Liver (tissue), 9 donors: ENCODE data around the gene TTYH3. TPM values are rescaled to one million over a fixed set of nuclear protein-coding genes. Genes with fewer than 3 reads are reported as not detected.

Experiments used
- DNase-seq: peaks from one replicate; pipeline ENCODE4 v3.0.0-alpha.2; 2017; ENCODE audit warnings: low spot score
- H3K27ac ChIP-seq, 2 donors: one replicate each; pipeline ENCODE4 v1.7.0; 2013; ENCODE audit warnings: inconsistent platforms in 2 of 2, low read length in 2 of 2, control low read depth in 1 of 2, low read depth in 1 of 2, mild to moderate bottlenecking in 1 of 2
- H3K27me3 ChIP-seq, 4 donors: one replicate each; pipeline versions ENCODE4 v1.6.1 to v1.7.0; 2013; ENCODE audit warnings: low read length in 3 of 4, inconsistent platforms in 1 of 4, mild to moderate bottlenecking in 1 of 4, moderate library complexity in 1 of 4; ENCODE audit not compliant: control insufficient read depth in 4 of 4, insufficient read depth in 4 of 4
- H3K36me3 ChIP-seq, 4 donors: one replicate each; pipeline versions ENCODE4 v1.6.1 to v1.7.0; 2013; ENCODE audit warnings: low read length in 3 of 4, mild to moderate bottlenecking in 3 of 4, low read depth in 1 of 4, moderate library complexity in 1 of 4; ENCODE audit not compliant: control insufficient read depth in 4 of 4, insufficient read depth in 3 of 4
- H3K4me1 ChIP-seq, 4 donors: one replicate each; pipeline versions ENCODE4 v1.6.1 to v1.7.0; 2013; ENCODE audit warnings: low read length in 3 of 4, mild to moderate bottlenecking in 3 of 4, moderate library complexity in 1 of 4; ENCODE audit not compliant: control insufficient read depth in 4 of 4, insufficient read depth in 4 of 4
- H3K4me3 ChIP-seq, 3 donors: one replicate each; pipeline versions ENCODE4 v1.6.1 to v1.7.0; 2013; ENCODE audit warnings: low read length in 3 of 3, control low read depth in 1 of 3, low read depth in 1 of 3, mild to moderate bottlenecking in 1 of 3
- H3K9ac ChIP-seq, 2 donors: one replicate each; pipeline ENCODE4 v1.7.0; 2013; ENCODE audit warnings: low read length in 2 of 2, mild to moderate bottlenecking in 2 of 2, moderate library complexity in 2 of 2, control low read depth in 1 of 2, low read depth in 1 of 2
- H3K9me3 ChIP-seq, 4 donors: one replicate each; pipeline versions ENCODE4 v1.6.1 to v1.7.0; 2013; ENCODE audit warnings: low read length in 3 of 4; ENCODE audit not compliant: control insufficient read depth in 4 of 4
- EGR1 ChIP-seq, 2 donors: IDR thresholded peaks; 2 replicates each; pipeline ENCODE4 v1.6.1; 2016 to 2018; ENCODE audit warnings: antibody characterized with exemption in 2 of 2, low read depth in 2 of 2
- FOXA1 ChIP-seq: IDR thresholded peaks from 2 replicates; pipeline ENCODE4 v1.6.1; 2016; ENCODE audit warnings: antibody characterized with exemption
- FOXA2 ChIP-seq: IDR thresholded peaks from 2 replicates; pipeline ENCODE4 v1.6.1; 2016; ENCODE audit warnings: antibody characterized with exemption
- GABPA ChIP-seq, 2 donors: IDR thresholded peaks in 1 of 2; conservative IDR thresholded peaks in 1 of 2; 2 replicates each; pipeline ENCODE4 v1.6.1; 2016; ENCODE audit warnings: antibody characterized with exemption in 2 of 2, mild to moderate bottlenecking in 1 of 2, moderate library complexity in 1 of 2
- HNF4A ChIP-seq, 2 donors: conservative IDR thresholded peaks; 2 replicates each; pipeline ENCODE4 v1.6.1; 2016; ENCODE audit warnings: antibody characterized with exemption in 2 of 2, mild to moderate bottlenecking in 2 of 2
- HNF4G ChIP-seq: IDR thresholded peaks from 2 replicates; pipeline ENCODE4 v1.6.1; 2016; ENCODE audit warnings: antibody characterized with exemption
- JUND ChIP-seq, 2 donors: IDR thresholded peaks; 2 replicates each; pipeline ENCODE4 v1.6.1; 2016; ENCODE audit warnings: antibody characterized with exemption in 2 of 2
- NR2F2 ChIP-seq: IDR thresholded peaks from 2 replicates; pipeline ENCODE4 v1.6.1; 2016; ENCODE audit warnings: antibody characterized with exemption
- RAD21 ChIP-seq, 2 donors: IDR thresholded peaks; 2 replicates each; pipeline ENCODE4 v1.6.1; 2016; ENCODE audit warnings: antibody characterized with exemption in 2 of 2, mild to moderate bottlenecking in 2 of 2
- RXRA ChIP-seq, 2 donors: IDR thresholded peaks; 2 replicates each; pipeline ENCODE4 v1.6.1; 2017 to 2018; ENCODE audit warnings: antibody characterized with exemption in 2 of 2, mild to moderate bottlenecking in 1 of 2
- SP1 ChIP-seq: IDR thresholded peaks from 2 replicates; pipeline ENCODE4 v1.6.1; 2018; ENCODE audit warnings: antibody characterized with exemption, mild to moderate bottlenecking
- TAF1 ChIP-seq: conservative IDR thresholded peaks from 2 replicates; pipeline ENCODE4 v1.6.1; 2016; ENCODE audit warnings: antibody characterized with exemption, mild to moderate bottlenecking
- YY1 ChIP-seq: IDR thresholded peaks from 2 replicates; pipeline ENCODE4 v1.6.1; 2016; ENCODE audit warnings: antibody characterized with exemption, mild to moderate bottlenecking
- WGBS: extraction: QIAGEN DNeasy Blood & Tissue Kit; methylation state at CpG from one replicate; pipeline ENCODE4 v1.1.7; 2013; 5-methylcytosine and 5-hydroxymethylcytosine counted together
- polyA plus RNA-seq, 2 donors: library from polyadenylated mRNA; stranded (reverse) in 1 of 2; unstranded in 1 of 2; fragments of 200-250 nt in 1 of 2; fragments of >200 nt in 1 of 2; fragmentation: Nextera tagmentation in 1 of 2; extraction: Ambion mirVana in 1 of 2; gene quantifications; one replicate each; pipeline versions ENCODE4 v1.2.1 to v1.2.3, GENCODE V29; 2013 to 2015
- total RNA-seq, 2 donors: library from RNA; depleted of rRNA; stranded (reverse); fragments of >200 nt; gene quantifications; one replicate each; pipeline ENCODE4 v1.2.3, GENCODE V29; 2014
- TF ChIP-seq, protein P1 (sequence below): IDR thresholded peaks from 2 replicates; pipeline ENCODE4 v1.6.1; 2016; ENCODE audit warnings: antibody characterized with exemption
- TF ChIP-seq, protein P2 (sequence below): IDR thresholded peaks from 2 replicates; pipeline ENCODE4 v1.6.1; 2016; ENCODE audit warnings: antibody characterized with exemption, mild to moderate bottlenecking
- TF ChIP-seq, protein P3 (sequence below): fragments of 150-350 bp; IDR thresholded peaks from 2 replicates; pipeline ENCODE4 v1.5.1; 2017; ENCODE audit warnings: improper control_type of control experiment, low read depth, low read length; ENCODE audit not compliant: missing input control
- TF ChIP-seq, protein P4 (sequence below): IDR thresholded peaks from 2 replicates; pipeline ENCODE4 v1.6.1; 2016; ENCODE audit warnings: antibody characterized with exemption
- TF ChIP-seq, protein P5 (sequence below): IDR thresholded peaks from 2 replicates; pipeline ENCODE4 v1.6.1; 2016; ENCODE audit warnings: antibody characterized with exemption
- donor health status: healthy.
- donor health status: healthy.
- donor health status: healthy.
- donor health status: healthy.
- donor health status: healthy.

Gene TTYH3
- total and polyA plus RNA-seq, 4 donors: 8.2 to 19.6 (median 17.4) TPM

DNA sequence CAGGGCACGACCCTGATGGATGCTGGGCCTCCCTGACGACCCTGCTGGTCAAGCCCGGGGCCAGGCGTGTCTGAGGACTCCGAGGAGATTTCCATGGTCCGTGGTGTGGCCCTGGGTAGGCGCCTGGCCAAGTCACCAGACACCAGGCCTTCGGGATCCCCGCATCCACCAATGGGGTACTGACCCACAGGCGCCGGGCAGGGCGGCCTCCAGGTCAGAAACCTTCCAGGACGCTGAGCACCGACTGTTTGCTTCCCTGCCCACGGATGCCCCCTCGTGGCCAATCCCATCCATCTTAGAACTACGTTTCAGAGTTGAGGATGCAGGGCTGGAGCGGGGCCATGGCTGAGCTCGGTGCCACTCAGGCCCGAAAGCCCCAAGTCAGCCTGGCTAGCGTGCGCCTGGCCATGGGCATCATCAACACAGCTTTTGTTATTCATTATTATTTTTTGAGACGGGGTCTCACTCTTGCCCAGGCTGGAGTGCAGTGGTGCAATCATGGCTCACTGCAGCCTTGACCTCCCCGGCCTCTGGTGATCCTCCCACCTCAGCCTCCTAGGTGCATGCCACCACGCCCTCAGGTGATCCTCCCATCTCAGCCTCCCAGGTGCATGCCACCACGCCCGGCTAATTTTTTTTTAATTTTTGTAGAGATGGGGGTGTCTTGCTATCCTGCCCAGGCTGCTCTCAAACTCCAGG is 49.2 kb downstream of the TTYH3 start:
- 25% methylated on average over 27 of the region's 27 CpGs for WGBS

More for the DNA sequence above, 49.2 kb downstream of the TTYH3 start:
- Histone ChIP-seq H3K27me3 (peaks cover 0 to 2% (median 0%) of the 10 kb centered on the region in 4 donors), H3K27ac (no peak overlapping the region), H3K4me1 (peaks cover 0 to 3% (median 1%) of the 10 kb centered on the region in 4 donors), H3K4me3 (no peak overlapping the region), H3K9me3 (no peaks in the 10 kb centered on the region), H3K36me3 (no peaks in the 10 kb centered on the region), H3K9ac (no peak overlapping the region)
- TF ChIP-seq FOXA2: no peak
- peak; percentile 88 to 90 for TF ChIP-seq RAD21 (IDR thresholded peaks at IDR 0.05)
- peak; percentile 57 to 71 for TF ChIP-seq RXRA (IDR thresholded peaks at IDR 0.05)
- TF ChIP-seq JUND (IDR thresholded peaks at IDR 0.05): no peak
- no peak for TF ChIP-seq HNF4G
- TF ChIP-seq, protein P1, sequence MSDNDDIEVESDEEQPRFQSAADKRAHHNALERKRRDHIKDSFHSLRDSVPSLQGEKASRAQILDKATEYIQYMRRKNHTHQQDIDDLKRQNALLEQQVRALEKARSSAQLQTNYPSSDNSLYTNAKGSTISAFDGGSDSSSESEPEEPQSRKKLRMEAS: no peak
- TF ChIP-seq HNF4A (conservative IDR thresholded peaks at IDR 0.05): no peak
- TF ChIP-seq, protein P2, sequence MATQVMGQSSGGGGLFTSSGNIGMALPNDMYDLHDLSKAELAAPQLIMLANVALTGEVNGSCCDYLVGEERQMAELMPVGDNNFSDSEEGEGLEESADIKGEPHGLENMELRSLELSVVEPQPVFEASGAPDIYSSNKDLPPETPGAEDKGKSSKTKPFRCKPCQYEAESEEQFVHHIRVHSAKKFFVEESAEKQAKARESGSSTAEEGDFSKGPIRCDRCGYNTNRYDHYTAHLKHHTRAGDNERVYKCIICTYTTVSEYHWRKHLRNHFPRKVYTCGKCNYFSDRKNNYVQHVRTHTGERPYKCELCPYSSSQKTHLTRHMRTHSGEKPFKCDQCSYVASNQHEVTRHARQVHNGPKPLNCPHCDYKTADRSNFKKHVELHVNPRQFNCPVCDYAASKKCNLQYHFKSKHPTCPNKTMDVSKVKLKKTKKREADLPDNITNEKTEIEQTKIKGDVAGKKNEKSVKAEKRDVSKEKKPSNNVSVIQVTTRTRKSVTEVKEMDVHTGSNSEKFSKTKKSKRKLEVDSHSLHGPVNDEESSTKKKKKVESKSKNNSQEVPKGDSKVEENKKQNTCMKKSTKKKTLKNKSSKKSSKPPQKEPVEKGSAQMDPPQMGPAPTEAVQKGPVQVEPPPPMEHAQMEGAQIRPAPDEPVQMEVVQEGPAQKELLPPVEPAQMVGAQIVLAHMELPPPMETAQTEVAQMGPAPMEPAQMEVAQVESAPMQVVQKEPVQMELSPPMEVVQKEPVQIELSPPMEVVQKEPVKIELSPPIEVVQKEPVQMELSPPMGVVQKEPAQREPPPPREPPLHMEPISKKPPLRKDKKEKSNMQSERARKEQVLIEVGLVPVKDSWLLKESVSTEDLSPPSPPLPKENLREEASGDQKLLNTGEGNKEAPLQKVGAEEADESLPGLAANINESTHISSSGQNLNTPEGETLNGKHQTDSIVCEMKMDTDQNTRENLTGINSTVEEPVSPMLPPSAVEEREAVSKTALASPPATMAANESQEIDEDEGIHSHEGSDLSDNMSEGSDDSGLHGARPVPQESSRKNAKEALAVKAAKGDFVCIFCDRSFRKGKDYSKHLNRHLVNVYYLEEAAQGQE: no peak
- no peak for TF ChIP-seq GABPA (IDR thresholded peaks at IDR 0.05 in 1 of 2, conservative IDR thresholded peaks at IDR 0.05 in 1 of 2)
- TF ChIP-seq, protein P3, sequence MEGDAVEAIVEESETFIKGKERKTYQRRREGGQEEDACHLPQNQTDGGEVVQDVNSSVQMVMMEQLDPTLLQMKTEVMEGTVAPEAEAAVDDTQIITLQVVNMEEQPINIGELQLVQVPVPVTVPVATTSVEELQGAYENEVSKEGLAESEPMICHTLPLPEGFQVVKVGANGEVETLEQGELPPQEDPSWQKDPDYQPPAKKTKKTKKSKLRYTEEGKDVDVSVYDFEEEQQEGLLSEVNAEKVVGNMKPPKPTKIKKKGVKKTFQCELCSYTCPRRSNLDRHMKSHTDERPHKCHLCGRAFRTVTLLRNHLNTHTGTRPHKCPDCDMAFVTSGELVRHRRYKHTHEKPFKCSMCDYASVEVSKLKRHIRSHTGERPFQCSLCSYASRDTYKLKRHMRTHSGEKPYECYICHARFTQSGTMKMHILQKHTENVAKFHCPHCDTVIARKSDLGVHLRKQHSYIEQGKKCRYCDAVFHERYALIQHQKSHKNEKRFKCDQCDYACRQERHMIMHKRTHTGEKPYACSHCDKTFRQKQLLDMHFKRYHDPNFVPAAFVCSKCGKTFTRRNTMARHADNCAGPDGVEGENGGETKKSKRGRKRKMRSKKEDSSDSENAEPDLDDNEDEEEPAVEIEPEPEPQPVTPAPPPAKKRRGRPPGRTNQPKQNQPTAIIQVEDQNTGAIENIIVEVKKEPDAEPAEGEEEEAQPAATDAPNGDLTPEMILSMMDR: peak; percentile 67
- TF ChIP-seq TAF1: no peak
- no peak for TF ChIP-seq FOXA1
- no peak for TF ChIP-seq EGR1 (IDR thresholded peaks at IDR 0.05; ENCODE audit: low read depth in 2 of 2)
- TF ChIP-seq, protein P4, sequence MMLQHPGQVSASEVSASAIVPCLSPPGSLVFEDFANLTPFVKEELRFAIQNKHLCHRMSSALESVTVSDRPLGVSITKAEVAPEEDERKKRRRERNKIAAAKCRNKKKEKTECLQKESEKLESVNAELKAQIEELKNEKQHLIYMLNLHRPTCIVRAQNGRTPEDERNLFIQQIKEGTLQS: no peak
- TF ChIP-seq, protein P5, sequence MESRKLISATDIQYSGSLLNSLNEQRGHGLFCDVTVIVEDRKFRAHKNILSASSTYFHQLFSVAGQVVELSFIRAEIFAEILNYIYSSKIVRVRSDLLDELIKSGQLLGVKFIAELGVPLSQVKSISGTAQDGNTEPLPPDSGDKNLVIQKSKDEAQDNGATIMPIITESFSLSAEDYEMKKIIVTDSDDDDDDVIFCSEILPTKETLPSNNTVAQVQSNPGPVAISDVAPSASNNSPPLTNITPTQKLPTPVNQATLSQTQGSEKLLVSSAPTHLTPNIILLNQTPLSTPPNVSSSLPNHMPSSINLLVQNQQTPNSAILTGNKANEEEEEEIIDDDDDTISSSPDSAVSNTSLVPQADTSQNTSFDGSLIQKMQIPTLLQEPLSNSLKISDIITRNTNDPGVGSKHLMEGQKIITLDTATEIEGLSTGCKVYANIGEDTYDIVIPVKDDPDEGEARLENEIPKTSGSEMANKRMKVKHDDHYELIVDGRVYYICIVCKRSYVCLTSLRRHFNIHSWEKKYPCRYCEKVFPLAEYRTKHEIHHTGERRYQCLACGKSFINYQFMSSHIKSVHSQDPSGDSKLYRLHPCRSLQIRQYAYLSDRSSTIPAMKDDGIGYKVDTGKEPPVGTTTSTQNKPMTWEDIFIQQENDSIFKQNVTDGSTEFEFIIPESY: no peak
- TF ChIP-seq SP1: no peak
- TF ChIP-seq NR2F2: no peak
- no peak for TF ChIP-seq YY1
- DNase-seq: peak; percentile 81
